HK-2 (cell line): Measurements from ENCODE around the gene KCNQ1.

Experiments
- DNase-seq: peaks from one replicate; pipeline ENCODE4 v3.0.0-alpha.2; 2018; ENCODE audit not compliant: unreplicated experiment

Gene KCNQ1

DNA sequence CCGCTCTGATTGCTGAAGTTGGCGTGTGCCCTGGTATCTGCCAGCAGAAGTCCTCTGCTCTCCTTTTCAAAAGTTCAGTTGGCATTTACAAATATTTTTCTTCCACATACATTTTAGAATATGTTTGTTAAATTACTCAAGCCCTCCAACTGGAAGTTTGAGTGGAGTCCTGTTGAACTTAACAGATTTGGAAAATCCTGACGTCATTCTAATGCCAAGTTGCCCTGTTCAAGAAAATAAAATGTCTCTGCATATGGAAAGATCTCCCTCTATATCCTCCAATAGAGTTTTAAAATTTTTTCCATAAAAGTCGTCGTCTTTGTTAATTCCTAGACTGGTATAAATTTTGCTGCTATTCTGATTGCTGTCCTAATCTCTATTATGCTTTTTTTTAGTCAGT, 251.6 kb downstream of the KCNQ1 start:
- DNase-seq = no peak

GRCh38 chr11:2697866-2698265, 253.1 kb downstream of the KCNQ1 start:
- DNase-seq = no peak

- no peak for DNase-seq
Measured at GRCh38 chr11:2698386-2699184, 253.8 kb downstream of the KCNQ1 start.

DNA sequence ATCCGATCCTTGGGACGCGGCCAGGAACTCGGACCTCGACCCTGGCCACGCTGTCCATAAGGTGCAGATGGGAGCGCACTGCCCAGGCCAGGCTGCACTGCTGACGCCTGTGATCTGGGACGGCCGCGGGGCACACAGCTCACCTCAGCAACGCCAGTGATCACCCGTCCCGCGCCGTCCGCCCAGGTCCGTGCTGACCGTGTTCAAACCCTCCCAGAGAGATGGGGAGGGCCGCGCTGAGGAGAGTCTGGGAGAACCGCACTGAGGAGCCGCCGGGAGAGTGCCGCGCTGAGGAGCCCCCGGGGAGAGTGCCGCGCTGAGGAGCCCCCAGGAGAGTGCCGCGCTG, 254.3 kb downstream of the KCNQ1 start:
- no peak for DNase-seq

- no peak for DNase-seq
Measured at GRCh38 chr11:2699531-2700414, 255.0 kb downstream of the KCNQ1 start, which contains the start of gene KCNQ1OT1. KCNQ1OT1 (minus strand) TSS chr11:2699994.

GRCh38 chr11:2700415-2701211, 255.8 kb downstream of the KCNQ1 start:
- DNase-seq = no peak

DNA sequence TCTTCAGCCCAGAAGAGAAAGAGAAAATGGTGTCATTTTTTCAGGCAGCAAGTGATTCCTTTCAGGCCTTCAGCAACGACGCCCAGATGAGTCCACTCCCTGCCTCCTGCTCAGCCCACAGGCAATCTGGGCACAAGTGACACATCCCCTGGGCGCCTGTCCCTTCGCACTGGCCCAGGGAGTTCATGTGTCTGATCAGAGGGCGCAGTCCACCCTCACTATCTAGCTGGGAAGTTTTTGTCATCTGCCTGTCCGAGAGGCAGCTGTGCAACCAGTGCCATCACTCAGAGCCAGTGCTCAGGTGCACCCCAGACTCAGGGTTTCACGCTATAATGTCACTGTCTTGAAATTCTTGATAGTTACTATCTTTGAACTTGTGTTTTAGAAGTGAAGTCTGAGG, 256.4 kb downstream of the KCNQ1 start:
- DNase-seq = no peak

- DNase-seq = no peak
Measured at GRCh38 chr11:2701898-2702434, 257.2 kb downstream of the KCNQ1 start.

- no peak for DNase-seq
Measured at GRCh38 chr11:2702771-2703362, 258.1 kb downstream of the KCNQ1 start.

DNA sequence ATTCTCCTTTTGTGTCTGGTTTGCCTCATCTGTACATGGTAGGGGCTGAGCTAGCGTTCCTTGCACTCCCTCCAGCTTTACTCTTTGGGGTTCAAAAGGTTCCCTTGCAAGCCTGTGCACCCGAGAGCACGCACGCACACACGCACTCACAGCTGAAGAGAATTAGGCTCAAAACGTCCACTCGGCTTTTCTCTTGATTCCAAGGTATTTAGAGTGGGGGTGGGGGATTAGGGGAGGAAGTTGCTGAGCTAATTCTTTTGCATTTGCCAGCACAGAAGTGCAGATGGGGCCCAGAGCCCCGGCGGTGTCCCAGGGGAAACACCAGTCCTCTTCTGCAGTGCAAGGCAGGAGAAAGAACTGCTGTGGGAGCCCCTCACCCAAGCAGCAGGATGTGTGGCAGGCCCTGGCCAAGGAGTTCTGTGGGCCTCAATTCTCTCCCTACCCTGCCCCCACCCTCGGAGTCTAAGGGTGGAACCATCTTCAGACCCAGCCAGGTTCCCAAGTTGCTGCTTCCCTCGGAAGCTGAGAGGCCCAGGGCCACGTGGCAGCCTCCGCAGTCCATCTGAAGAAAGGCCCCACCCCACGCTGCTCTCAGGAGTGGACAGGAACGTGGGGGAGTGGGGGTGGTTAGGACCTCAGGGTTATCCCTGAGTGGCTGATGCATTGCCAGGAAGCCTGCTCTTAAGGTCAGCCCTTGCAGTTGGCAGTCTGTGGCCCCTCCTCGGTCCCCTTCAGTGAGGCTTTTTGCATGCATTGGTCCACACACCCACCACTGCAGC, 258.7 kb downstream of the KCNQ1 start:
- DNase-seq = no peak

DNA sequence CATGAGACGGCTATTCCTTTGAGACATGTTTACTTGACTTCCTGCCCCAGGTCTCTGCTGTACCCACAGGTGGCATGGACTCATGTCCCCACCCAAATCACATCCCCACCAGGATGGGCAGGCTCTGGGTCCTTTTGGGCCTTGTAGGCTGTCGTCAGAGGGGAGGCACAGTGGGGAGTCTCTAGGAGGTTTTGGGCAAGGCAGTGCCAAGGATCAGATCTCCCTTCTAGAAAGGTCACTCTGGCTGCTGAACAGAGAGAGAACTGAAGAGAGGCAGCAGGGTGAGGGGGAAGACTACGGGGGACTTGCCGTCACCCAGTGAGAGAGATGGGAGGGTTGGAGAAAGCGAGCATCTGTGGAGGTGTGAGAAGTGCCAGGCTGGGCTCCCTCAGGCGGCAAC, 259.5 kb downstream of the KCNQ1 start:
- no peak for DNase-seq

GRCh38 chr11:2704896-2705606, 260.2 kb downstream of the KCNQ1 start:
- no peak for DNase-seq

DNA sequence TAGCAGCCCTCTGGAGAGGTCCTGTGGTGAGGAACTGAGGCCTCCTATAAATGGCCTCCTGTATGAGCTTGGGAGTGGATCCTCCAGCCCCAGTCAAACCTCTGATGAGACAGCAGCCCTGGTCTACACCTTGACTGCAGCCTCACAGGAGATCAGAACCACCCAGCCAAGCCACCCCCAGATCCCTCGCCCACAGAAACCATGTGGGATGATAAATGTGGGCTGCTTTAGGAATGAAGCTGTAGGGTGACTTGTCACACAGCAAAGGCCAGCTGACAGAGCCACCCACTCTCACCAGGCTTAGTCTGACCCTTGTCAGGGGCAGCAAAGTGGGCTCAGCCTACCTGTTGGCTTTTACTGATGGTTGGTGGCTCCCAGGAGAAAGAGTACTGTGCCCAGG, 261.5 kb downstream of the KCNQ1 start:
- no peak for DNase-seq

DNA sequence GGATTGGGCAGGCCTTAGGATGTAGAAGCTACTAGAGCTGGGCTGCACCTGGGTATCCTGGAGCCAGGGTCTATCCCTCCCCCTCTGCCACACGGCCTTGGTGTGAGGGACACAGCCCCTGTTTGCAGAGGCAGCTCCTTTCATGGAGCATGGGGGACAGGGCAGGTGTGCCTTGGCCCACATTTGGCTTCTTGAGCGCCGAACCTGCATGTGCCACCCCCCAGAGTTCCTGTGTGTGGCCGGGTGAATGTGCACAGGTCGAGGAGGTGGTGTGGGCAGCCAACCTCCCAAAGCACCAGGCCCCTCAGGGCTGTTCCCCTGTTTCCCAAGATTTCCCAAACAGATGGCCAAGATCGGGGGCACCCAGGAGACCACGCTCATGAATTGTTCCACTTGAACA, 262.9 kb downstream of the KCNQ1 start:
- DNase-seq = no peak

DNA sequence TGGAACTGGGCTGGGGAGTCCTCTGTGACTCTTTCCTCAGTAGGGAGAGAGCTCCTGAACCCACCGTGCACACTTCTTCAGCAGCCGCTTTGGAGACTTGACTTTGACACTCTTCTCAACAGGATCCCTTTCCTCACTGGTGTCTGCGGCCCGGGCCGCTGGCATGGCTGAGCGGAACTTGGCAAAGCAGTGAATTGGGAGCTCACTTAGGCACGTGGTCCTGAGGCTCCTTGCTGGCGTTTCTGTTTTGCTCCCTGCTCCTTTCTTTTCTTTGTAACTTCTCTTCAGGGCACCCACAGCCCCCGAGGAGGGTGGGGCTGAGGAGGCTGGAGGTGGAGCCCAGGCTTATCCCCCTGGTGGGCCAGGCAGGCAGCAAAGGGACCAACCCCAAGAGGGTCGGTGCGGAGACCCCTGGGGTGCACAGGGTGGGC, 263.4 kb downstream of the KCNQ1 start:
- no peak for DNase-seq

DNA sequence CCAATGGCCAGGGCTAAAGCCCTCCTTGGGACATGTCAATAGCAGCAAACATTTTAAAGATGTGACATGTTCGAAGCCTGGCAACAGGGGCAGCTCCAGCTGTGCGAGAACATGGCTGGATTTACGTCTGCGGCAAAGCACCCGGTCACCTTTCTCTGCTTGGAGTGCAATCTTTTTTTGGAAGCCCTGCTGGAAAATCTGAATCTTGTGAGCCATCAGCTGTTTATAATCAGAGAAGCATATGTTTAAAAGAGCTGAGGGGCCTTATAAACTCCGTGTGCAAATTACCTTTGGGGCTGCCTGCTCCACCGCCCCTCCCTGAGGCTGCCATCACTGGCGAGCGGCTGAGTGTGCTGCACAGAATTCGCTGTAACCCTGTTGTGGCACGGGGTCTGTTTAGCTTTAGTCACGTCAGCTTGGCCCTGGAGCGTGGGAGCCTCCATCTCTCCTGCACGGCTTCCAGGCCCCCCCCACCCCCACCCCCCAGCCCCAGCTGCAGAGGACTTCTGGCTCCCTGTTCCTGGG, 264.0 kb downstream of the KCNQ1 start:
- DNase-seq = no peak

GRCh38 chr11:2709429-2709828, 264.6 kb downstream of the KCNQ1 start:
- no peak for DNase-seq

GRCh38 chr11:2711161-2711560, 266.4 kb downstream of the KCNQ1 start:
- DNase-seq = no peak

DNA sequence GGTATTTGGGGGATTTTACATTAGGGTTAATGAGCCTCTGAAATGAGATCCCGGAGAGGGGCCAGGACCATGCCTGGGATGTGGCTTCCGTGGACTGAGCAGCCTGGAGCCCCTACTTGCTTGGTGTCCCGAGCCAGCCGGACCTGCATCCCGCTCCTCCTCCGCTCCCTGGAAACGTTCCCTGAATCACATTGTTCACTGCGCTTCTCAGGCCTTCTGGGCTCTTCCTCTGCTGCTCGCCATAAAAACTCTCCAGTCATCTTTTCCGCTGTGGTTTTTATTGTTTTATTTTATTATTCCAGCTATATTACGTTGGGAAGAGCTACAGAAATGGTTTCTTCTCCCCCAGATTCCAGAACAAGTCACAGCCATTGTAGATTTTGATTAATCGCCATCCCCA, 268.3 kb downstream of the KCNQ1 start:
- no peak for DNase-seq
